ENCODE measurements around the gene HCAR2. TPM values are rescaled to one million over a fixed set of nuclear protein-coding genes. Genes with fewer than 3 reads are reported as not detected.
A peak's percentile ranks its signal among the peaks of the same experiment; 100 is the strongest.

The HCAR2 gene
- total and polyA plus RNA-seq, 2 of the 13 experiments (the other 11 are each of a cell fraction or from before 2014, with no cell fraction given) = 0.09 to 5.6 TPM

DNA sequence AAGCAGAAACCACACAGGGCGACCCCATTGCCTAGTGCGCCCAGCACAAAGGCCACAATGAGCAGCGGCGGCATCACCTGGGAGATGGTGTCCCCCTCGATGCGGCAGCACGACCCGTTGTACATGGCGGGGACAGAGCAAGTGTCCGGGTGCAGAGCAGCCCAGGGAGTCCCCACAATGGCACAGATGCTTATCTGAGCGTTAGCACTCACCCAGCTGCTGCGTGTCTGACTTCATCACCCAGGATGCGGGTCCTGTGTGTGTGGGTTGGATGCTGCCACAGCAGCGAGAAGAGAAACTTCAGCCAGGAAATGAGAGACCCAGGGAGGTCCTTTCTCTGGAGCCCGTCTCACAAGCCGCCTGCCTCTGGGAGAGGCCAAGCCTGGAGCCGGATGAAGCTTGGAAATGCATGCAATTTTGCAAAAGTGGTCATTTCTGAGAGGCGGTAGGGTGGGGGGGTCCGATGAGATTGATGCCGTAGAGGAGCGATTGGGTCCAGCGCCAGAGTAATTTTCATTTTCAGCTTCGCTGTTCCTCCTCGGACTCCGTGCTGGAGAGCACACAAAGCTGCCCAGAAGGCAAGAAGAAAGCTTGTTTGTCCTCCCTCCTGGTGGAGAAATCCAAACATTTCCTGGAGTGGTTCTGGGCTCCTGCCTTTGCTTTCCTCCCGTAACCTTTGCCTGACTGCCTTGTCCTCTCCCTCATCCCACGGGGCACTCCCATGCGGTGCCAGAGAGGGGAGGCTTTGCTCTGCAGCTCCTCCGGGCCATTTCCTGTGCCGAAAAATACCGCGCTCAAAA, 27.3 kb upstream of the HCAR2 start, which contains the start of gene HCAR1 (continued):
- TF ChIP-seq, protein P1, sequence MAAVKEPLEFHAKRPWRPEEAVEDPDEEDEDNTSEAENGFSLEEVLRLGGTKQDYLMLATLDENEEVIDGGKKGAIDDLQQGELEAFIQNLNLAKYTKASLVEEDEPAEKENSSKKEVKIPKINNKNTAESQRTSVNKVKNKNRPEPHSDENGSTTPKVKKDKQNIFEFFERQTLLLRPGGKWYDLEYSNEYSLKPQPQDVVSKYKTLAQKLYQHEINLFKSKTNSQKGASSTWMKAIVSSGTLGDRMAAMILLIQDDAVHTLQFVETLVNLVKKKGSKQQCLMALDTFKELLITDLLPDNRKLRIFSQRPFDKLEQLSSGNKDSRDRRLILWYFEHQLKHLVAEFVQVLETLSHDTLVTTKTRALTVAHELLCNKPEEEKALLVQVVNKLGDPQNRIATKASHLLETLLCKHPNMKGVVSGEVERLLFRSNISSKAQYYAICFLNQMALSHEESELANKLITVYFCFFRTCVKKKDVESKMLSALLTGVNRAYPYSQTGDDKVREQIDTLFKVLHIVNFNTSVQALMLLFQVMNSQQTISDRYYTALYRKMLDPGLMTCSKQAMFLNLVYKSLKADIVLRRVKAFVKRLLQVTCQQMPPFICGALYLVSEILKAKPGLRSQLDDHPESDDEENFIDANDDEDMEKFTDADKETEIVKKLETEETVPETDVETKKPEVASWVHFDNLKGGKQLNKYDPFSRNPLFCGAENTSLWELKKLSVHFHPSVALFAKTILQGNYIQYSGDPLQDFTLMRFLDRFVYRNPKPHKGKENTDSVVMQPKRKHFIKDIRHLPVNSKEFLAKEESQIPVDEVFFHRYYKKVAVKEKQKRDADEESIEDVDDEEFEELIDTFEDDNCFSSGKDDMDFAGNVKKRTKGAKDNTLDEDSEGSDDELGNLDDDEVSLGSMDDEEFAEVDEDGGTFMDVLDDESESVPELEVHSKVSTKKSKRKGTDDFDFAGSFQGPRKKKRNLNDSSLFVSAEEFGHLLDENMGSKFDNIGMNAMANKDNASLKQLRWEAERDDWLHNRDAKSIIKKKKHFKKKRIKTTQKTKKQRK (IDR thresholded peaks at IDR 0.05; ENCODE audit: low read length) = no peak
- TF ChIP-seq FOXA3 (CRISPR knock-in tag; IDR thresholded peaks at IDR 0.05) = no peak
- TF ChIP-seq, protein P2, sequence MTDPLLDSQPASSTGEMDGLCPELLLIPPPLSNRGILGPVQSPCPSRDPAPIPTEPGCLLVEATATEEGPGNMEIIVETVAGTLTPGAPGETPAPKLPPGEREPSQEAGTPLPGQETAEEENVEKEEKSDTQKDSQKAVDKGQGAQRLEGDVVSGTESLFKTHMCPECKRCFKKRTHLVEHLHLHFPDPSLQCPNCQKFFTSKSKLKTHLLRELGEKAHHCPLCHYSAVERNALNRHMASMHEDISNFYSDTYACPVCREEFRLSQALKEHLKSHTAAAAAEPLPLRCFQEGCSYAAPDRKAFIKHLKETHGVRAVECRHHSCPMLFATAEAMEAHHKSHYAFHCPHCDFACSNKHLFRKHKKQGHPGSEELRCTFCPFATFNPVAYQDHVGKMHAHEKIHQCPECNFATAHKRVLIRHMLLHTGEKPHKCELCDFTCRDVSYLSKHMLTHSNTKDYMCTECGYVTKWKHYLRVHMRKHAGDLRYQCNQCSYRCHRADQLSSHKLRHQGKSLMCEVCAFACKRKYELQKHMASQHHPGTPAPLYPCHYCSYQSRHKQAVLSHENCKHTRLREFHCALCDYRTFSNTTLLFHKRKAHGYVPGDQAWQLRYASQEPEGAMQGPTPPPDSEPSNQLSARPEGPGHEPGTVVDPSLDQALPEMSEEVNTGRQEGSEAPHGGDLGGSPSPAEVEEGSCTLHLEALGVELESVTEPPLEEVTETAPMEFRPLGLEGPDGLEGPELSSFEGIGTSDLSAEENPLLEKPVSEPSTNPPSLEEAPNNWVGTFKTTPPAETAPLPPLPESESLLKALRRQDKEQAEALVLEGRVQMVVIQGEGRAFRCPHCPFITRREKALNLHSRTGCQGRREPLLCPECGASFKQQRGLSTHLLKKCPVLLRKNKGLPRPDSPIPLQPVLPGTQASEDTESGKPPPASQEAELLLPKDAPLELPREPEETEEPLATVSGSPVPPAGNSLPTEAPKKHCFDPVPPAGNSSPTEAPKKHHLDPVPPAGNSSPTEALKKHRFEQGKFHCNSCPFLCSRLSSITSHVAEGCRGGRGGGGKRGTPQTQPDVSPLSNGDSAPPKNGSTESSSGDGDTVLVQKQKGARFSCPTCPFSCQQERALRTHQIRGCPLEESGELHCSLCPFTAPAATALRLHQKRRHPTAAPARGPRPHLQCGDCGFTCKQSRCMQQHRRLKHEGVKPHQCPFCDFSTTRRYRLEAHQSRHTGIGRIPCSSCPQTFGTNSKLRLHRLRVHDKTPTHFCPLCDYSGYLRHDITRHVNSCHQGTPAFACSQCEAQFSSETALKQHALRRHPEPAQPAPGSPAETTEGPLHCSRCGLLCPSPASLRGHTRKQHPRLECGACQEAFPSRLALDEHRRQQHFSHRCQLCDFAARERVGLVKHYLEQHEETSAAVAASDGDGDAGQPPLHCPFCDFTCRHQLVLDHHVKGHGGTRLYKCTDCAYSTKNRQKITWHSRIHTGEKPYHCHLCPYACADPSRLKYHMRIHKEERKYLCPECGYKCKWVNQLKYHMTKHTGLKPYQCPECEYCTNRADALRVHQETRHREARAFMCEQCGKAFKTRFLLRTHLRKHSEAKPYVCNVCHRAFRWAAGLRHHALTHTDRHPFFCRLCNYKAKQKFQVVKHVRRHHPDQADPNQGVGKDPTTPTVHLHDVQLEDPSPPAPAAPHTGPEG (CRISPR knock-in tag; IDR thresholded peaks at IDR 0.05) = no peak
- TF ChIP-seq RFXANK (CRISPR knock-in tag; IDR thresholded peaks at IDR 0.05) = no peak
- TF ChIP-seq, protein P3, sequence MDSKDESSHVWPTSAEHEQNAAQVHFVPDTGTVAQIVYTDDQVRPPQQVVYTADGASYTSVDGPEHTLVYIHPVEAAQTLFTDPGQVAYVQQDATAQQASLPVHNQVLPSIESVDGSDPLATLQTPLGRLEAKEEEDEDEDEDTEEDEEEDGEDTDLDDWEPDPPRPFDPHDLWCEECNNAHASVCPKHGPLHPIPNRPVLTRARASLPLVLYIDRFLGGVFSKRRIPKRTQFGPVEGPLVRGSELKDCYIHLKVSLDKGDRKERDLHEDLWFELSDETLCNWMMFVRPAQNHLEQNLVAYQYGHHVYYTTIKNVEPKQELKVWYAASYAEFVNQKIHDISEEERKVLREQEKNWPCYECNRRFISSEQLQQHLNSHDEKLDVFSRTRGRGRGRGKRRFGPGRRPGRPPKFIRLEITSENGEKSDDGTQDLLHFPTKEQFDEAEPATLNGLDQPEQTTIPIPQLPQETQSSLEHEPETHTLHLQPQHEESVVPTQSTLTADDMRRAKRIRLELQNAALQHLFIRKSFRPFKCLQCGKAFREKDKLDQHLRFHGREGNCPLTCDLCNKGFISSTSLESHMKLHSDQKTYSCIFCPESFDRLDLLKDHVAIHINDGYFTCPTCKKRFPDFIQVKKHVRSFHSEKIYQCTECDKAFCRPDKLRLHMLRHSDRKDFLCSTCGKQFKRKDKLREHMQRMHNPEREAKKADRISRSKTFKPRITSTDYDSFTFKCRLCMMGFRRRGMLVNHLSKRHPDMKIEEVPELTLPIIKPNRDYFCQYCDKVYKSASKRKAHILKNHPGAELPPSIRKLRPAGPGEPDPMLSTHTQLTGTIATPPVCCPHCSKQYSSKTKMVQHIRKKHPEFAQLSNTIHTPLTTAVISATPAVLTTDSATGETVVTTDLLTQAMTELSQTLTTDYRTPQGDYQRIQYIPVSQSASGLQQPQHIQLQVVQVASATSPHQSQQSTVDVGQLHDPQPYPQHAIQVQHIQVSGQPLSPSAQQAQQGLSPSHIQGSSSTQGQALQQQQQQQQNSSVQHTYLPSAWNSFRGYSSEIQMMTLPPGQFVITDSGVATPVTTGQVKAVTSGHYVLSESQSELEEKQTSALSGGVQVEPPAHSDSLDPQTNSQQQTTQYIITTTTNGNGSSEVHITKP (CRISPR knock-in tag; IDR thresholded peaks at IDR 0.05; ENCODE audit: low read depth) = peak; percentile 94
- TF ChIP-seq THAP11 (CRISPR knock-in tag; IDR thresholded peaks at IDR 0.05) = no peak
- no peak for TF ChIP-seq SYNCRIP (IDR thresholded peaks at IDR 0.05; ENCODE audit: insufficient read depth, low read depth, low read length)
- no peak for TF ChIP-seq TEAD2 (CRISPR knock-in tag; IDR thresholded peaks at IDR 0.05)
- TF ChIP-seq, protein P4, sequence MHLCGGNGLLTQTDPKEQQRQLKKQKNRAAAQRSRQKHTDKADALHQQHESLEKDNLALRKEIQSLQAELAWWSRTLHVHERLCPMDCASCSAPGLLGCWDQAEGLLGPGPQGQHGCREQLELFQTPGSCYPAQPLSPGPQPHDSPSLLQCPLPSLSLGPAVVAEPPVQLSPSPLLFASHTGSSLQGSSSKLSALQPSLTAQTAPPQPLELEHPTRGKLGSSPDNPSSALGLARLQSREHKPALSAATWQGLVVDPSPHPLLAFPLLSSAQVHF (CRISPR knock-in tag; IDR thresholded peaks at IDR 0.05) = no peak
- peak; percentile 29 for TF ChIP-seq RXRB (CRISPR knock-in tag; IDR thresholded peaks at IDR 0.05; ENCODE audit: borderline replicate concordance)
- no peak for TF ChIP-seq ZNF10 (CRISPR knock-in tag; IDR thresholded peaks at IDR 0.05; ENCODE audit: borderline replicate concordance, low read depth)
- no peak for TF ChIP-seq ZNF484 (CRISPR knock-in tag; IDR thresholded peaks at IDR 0.05; ENCODE audit: borderline replicate concordance, low read depth)
- TF ChIP-seq HCFC1 (IDR thresholded peaks at IDR 0.05; ENCODE audit: low read depth, low read length) = no peak
- TF ChIP-seq ARNT2 (CRISPR knock-in tag; IDR thresholded peaks at IDR 0.05; ENCODE audit: low read depth) = no peak
